ENCODE results near the gene BBS9.

The BBS9 gene

GRCh38 chr7:33142585-33142984 is 13.2 kb downstream of the BBS9 start:
- H3K27me3 Mint-ChIP-seq, result no peaks in the 10 kb centered on the region
- peaks cover 22% of the 10 kb centered on the region for H3K4me1 Mint-ChIP-seq
- ATAC-seq (replicated peaks; ENCODE audit: extremely low read depth, poor library complexity, severe bottlenecking) (no peak), DNase-seq (ENCODE audit: low spot score in 2 of 2) (no peak)
- H3K27ac Mint-ChIP-seq (ENCODE audit: low read depth), result no peak overlapping the region
- no peaks in the 10 kb centered on the region for H3K9me3 Mint-ChIP-seq
- H3K36me3 Mint-ChIP-seq (ENCODE audit: insufficient read depth), result peaks cover 3% of the 10 kb centered on the region
- no peak overlapping the region for H3K4me3 Mint-ChIP-seq

GRCh38 chr7:33143996-33144718 is 14.8 kb downstream of the BBS9 start:
- no peak for ATAC-seq (replicated peaks; ENCODE audit: extremely low read depth, poor library complexity, severe bottlenecking)
- no peaks in the 10 kb centered on the region for H3K9me3 Mint-ChIP-seq
- H3K4me3 Mint-ChIP-seq, result no peak overlapping the region
- peaks cover 5% of the 10 kb centered on the region for H3K36me3 Mint-ChIP-seq (ENCODE audit: insufficient read depth)
- peaks cover 12% of the 10 kb centered on the region for H3K4me1 Mint-ChIP-seq
- H3K27me3 Mint-ChIP-seq, result no peaks in the 10 kb centered on the region
- no peak for DNase-seq (ENCODE audit: low spot score in 2 of 2)
- no peak overlapping the region for H3K27ac Mint-ChIP-seq (ENCODE audit: low read depth)

GRCh38 chr7:33145156-33145555 is 15.8 kb downstream of the BBS9 start:
- Mint-ChIP-seq H3K4me3 (no peak overlapping the region), H3K27ac (ENCODE audit: low read depth) (no peak overlapping the region), H3K9me3 (no peaks in the 10 kb centered on the region), H3K36me3 (ENCODE audit: insufficient read depth) (peaks cover 5% of the 10 kb centered on the region), H3K4me1 (peaks cover 10% of the 10 kb centered on the region), H3K27me3 (no peaks in the 10 kb centered on the region)
- ATAC-seq (replicated peaks; ENCODE audit: extremely low read depth, poor library complexity, severe bottlenecking) (no peak), DNase-seq (ENCODE audit: low spot score in 2 of 2) (no peak)

GRCh38 chr7:33152087-33152486 is 22.7 kb downstream of the BBS9 start:
- Mint-ChIP-seq H3K9me3 (no peaks in the 10 kb centered on the region), H3K27me3 (no peaks in the 10 kb centered on the region), H3K27ac (ENCODE audit: low read depth) (no peak overlapping the region), H3K36me3 (ENCODE audit: insufficient read depth) (peaks cover 6% of the 10 kb centered on the region), H3K4me3 (no peak overlapping the region), H3K4me1 (no peaks in the 10 kb centered on the region)
- DNase-seq (ENCODE audit: low spot score in 2 of 2), result no peak
- ATAC-seq (replicated peaks; ENCODE audit: extremely low read depth, poor library complexity, severe bottlenecking), result no peak

DNA sequence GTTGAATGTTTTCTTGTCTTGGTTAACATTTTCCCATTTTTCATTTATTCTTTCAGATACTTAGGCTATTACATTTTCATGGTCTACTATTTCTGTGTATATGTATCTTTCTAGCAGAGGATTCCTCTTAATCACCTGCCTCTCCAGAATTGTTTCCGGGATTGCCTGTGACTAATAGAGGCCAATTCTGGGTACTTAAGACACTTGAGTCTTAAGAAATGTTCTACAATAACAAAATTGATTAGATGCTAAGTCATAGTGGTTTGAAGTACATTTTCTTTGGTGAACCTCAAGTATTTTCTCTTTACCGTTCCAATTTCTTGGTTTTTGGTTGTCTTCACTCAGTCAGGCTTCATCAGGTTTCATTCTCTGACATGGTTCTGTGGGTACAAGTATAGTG is 26.4 kb downstream of the BBS9 start:
- no peak for ATAC-seq (replicated peaks; ENCODE audit: extremely low read depth, poor library complexity, severe bottlenecking)
- H3K4me1 Mint-ChIP-seq, result no peaks in the 10 kb centered on the region
- DNase-seq (ENCODE audit: low spot score in 2 of 2), result no peak
- no peak overlapping the region for H3K27ac Mint-ChIP-seq (ENCODE audit: low read depth)
- no peaks in the 10 kb centered on the region for H3K27me3 Mint-ChIP-seq
- H3K4me3 Mint-ChIP-seq, result no peak overlapping the region
- H3K36me3 Mint-ChIP-seq (ENCODE audit: insufficient read depth), result peaks cover 4% of the 10 kb centered on the region
- H3K9me3 Mint-ChIP-seq, result no peaks in the 10 kb centered on the region

GRCh38 chr7:33156441-33156840 is 27.1 kb downstream of the BBS9 start:
- no peak overlapping the region for H3K27ac Mint-ChIP-seq (ENCODE audit: low read depth)

DNA sequence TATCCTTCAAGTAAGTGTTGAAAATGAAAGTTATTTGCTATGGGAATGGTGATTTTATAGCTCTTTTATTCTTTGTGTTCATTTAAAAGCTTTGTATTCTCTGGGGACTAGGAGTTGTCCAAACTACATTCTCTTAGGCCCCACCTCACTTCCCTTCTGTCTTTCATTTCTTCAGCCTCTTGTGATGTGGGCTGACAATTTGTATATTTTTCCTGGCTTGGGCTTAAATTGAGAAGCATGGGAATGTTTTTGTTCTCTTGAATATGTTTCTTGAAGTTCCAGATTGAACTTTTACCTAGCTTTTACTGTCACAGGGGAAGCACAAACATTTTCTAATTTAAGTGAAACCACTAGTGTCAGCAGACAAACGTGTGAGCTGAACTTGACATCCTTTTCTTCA is 27.9 kb downstream of the BBS9 start:
- no peak overlapping the region for H3K27ac Mint-ChIP-seq (ENCODE audit: low read depth)
- no peaks in the 10 kb centered on the region for H3K27me3 Mint-ChIP-seq
- H3K4me3 Mint-ChIP-seq, result no peak overlapping the region
- H3K9me3 Mint-ChIP-seq, result no peaks in the 10 kb centered on the region
- DNase-seq (ENCODE audit: low spot score in 2 of 2), result no peak
- H3K36me3 Mint-ChIP-seq (ENCODE audit: insufficient read depth), result peaks cover 4% of the 10 kb centered on the region
- H3K4me1 Mint-ChIP-seq, result no peaks in the 10 kb centered on the region
- ATAC-seq (replicated peaks; ENCODE audit: extremely low read depth, poor library complexity, severe bottlenecking), result no peak

More at GRCh38 chr7:33156441-33156840, 27.1 kb downstream of the BBS9 start:
- Mint-ChIP-seq H3K4me3 (no peak overlapping the region), H3K27me3 (no peaks in the 10 kb centered on the region), H3K9me3 (no peaks in the 10 kb centered on the region), H3K4me1 (no peaks in the 10 kb centered on the region), H3K36me3 (ENCODE audit: insufficient read depth) (peaks cover 4% of the 10 kb centered on the region)
- no peak for DNase-seq (ENCODE audit: low spot score in 2 of 2)
- ATAC-seq (replicated peaks; ENCODE audit: extremely low read depth, poor library complexity, severe bottlenecking), result no peak

DNA sequence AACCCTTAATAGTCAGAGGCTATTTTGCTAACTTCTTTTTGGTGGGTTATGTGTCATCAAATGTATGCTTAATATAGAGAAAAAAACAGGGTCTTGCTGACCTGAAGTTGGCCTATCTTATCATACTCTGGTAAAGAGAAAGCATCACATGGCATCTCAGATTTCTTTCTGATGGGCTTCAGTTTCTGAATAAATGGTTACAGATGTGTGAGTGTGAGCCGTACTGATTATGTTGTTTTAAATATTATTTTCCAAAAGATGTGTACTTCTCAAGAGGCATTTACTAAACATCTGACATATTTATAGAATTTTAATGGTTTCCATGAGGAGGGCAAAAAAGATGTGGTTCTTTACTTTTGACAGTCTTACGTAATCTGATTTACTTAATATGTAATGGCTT is 28.4 kb downstream of the BBS9 start:
- DNase-seq (ENCODE audit: low spot score in 2 of 2) (no peak), ATAC-seq (replicated peaks; ENCODE audit: extremely low read depth, poor library complexity, severe bottlenecking) (no peak)
- Mint-ChIP-seq H3K9me3 (no peaks in the 10 kb centered on the region), H3K27me3 (no peaks in the 10 kb centered on the region), H3K27ac (ENCODE audit: low read depth) (no peak overlapping the region), H3K36me3 (ENCODE audit: insufficient read depth) (peaks cover 7% of the 10 kb centered on the region), H3K4me1 (no peaks in the 10 kb centered on the region), H3K4me3 (no peak overlapping the region)

DNA sequence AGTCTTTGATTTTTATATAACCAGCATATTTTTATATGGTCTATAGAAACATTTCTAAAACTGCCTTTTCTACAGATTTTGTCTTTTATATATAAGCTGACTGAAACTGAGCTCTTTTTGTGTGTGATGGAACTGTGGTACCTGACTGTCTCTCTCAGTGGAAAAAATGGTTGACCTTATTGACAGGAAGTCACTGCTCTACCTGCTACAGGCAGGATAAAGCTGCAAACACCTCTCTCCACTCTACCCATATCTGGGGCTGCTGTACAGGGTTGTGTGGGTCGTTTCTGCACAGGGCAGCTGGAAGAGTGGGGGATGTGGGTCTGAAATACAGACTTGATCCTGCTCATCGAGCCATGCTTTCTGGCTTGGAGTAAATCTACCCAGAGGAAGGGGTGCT is 48.5 kb downstream of the BBS9 start:
- H3K9me3 Mint-ChIP-seq, result peaks cover 6% of the 10 kb centered on the region
- H3K4me1 Mint-ChIP-seq, result no peaks in the 10 kb centered on the region
- no peak for DNase-seq (ENCODE audit: low spot score in 2 of 2)
- H3K27ac Mint-ChIP-seq (ENCODE audit: low read depth), result no peak overlapping the region
- no peak overlapping the region for H3K4me3 Mint-ChIP-seq
- H3K27me3 Mint-ChIP-seq, result no peaks in the 10 kb centered on the region
- no peak for ATAC-seq (replicated peaks; ENCODE audit: extremely low read depth, poor library complexity, severe bottlenecking)
- peaks cover 9% of the 10 kb centered on the region for H3K36me3 Mint-ChIP-seq (ENCODE audit: insufficient read depth)

DNA sequence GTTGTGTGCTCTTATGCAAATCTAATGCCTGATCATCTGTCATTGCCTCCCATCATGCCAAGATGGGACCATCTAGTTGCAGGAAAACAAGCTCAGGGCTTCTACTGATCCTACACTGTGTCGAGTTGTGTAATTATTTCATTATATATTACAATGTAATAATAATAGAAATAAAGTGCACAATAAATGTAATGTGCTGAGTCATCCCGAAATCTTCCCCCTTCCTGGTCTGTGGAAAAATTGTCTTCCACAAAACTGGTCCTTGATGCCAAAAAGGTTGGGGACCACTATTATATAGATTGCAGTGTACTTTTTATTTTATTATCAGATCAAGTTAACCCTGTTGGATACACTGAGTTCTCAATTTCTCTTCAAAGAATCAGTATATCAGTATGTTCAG is 50.2 kb downstream of the BBS9 start:
- Mint-ChIP-seq H3K36me3 (ENCODE audit: insufficient read depth) (peaks cover 11% of the 10 kb centered on the region), H3K27ac (ENCODE audit: low read depth) (no peak overlapping the region), H3K4me1 (no peaks in the 10 kb centered on the region), H3K9me3 (peaks cover 6% of the 10 kb centered on the region), H3K4me3 (no peak overlapping the region), H3K27me3 (no peaks in the 10 kb centered on the region)
- DNase-seq (ENCODE audit: low spot score in 2 of 2) (no peak), ATAC-seq (replicated peaks; ENCODE audit: extremely low read depth, poor library complexity, severe bottlenecking) (no peak)

DNA sequence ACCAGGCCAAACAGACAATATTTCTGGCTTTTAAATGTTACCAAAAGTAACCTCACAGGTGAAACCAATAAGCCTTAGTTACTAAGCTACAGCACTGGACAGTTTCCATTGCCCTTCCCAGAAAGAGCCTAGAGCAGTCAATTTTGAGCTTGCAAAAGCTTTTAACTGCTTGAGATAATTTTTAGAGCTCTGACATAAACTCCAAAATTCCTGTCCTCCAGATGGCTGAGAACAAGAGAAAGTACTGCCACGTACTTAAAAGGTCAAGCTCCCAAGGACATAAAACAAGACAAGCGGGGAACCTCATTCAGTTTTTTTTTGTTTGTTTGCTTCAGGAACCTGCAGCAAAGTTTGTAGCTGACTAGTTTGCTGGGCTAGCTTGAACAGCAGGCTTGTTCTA is 54.1 kb downstream of the BBS9 start:
- Mint-ChIP-seq H3K36me3 (ENCODE audit: insufficient read depth) (peaks cover 9% of the 10 kb centered on the region), H3K27ac (ENCODE audit: low read depth) (no peak overlapping the region), H3K9me3 (peaks cover 6% of the 10 kb centered on the region), H3K27me3 (no peaks in the 10 kb centered on the region), H3K4me1 (no peaks in the 10 kb centered on the region), H3K4me3 (no peak overlapping the region)
- no peak for ATAC-seq (replicated peaks; ENCODE audit: extremely low read depth, poor library complexity, severe bottlenecking)
- no peak for DNase-seq (ENCODE audit: low spot score in 2 of 2)

- no peak for ATAC-seq (replicated peaks; ENCODE audit: extremely low read depth, poor library complexity, severe bottlenecking)
- Mint-ChIP-seq H3K4me1 (no peaks in the 10 kb centered on the region), H3K9me3 (peaks cover 4% of the 10 kb centered on the region), H3K36me3 (ENCODE audit: insufficient read depth) (peaks cover 5% of the 10 kb centered on the region), H3K27ac (ENCODE audit: low read depth) (no peak overlapping the region), H3K27me3 (no peaks in the 10 kb centered on the region), H3K4me3 (no peak overlapping the region)
- DNase-seq (ENCODE audit: low spot score in 2 of 2), result no peak
Measured at GRCh38 chr7:33184828-33185227, 55.5 kb downstream of the BBS9 start.

DNA sequence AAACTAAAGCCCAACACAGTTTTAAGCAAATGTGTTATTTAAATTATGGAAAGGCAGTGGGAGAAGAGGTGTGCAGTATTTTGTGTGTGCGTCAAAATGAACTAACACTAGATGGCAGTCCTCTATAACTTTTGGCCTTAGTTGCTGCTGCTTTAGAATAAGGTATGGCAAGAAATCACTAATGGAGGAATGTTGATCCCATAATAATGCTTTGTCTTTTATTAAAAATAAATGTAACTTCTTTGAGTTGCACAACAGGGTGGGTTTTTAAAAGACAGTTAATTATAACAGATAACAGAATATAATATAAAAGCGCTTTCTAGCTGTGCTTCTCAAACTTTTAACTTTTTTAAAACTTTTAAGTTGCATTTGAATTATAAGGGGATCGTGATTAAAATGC is 56.4 kb downstream of the BBS9 start:
- Mint-ChIP-seq H3K36me3 (ENCODE audit: insufficient read depth) (peaks cover 4% of the 10 kb centered on the region), H3K9me3 (no peaks in the 10 kb centered on the region), H3K4me3 (no peak overlapping the region), H3K27ac (ENCODE audit: low read depth) (no peak overlapping the region), H3K27me3 (no peaks in the 10 kb centered on the region), H3K4me1 (peaks cover 6% of the 10 kb centered on the region)
- DNase-seq (ENCODE audit: low spot score in 2 of 2), result no peak
- no peak for ATAC-seq (replicated peaks; ENCODE audit: extremely low read depth, poor library complexity, severe bottlenecking)
